22Rv1 (cell line): ENCODE results near the gene MRPL54.

Source experiments
- CTCF ChIP-seq: fragments of 450-650 bp; IDR thresholded peaks from 2 replicates; pipeline ENCODE4 v1.5.1; 2017; ENCODE audit warnings: mild to moderate bottlenecking
- ZFX ChIP-seq: fragments of 450-650 bp; IDR thresholded peaks from 2 replicates; pipeline ENCODE4 v1.6.1; 2017; ENCODE audit warnings: antibody characterized with exemption, borderline replicate concordance

GRCh38 chr19:3770136-3770999 lies 7.9 kb downstream of the MRPL54 start:
- no peak for TF ChIP-seq CTCF
- no peak for TF ChIP-seq ZFX
